Psoas muscle (tissue), 8 donors: Measurements from ENCODE around the gene PLEKHG2. TPM values are rescaled to one million over a fixed set of nuclear protein-coding genes. Genes with fewer than 3 reads are reported as not detected.

Source experiments
- ATAC-seq, 4 donors: fragments of 200-7000 bp; cut with Tn5 transposase; one replicate each; pipeline ENCODE4 v1.9.1; 2020; ENCODE audit warnings: moderate library complexity in 3 of 4, mild to moderate bottlenecking in 2 of 4
- DNase-seq, 2 donors: peaks; one replicate each; pipeline ENCODE4 v3.0.0-alpha.2; 2020
- H3K27ac ChIP-seq: fragments of 200-600 bp; one replicate; pipeline ENCODE4 v1.8.0; 2022
- H3K27me3 ChIP-seq, 3 donors: fragments of 200-600 bp in 1 of 3; one replicate each; pipeline versions ENCODE4 v1.6.1 to v1.8.0; 2013 to 2022; ENCODE audit warnings: low read length in 2 of 3, mild to moderate bottlenecking in 2 of 3, moderate library complexity in 1 of 3; ENCODE audit not compliant: insufficient read depth in 3 of 3
- H3K36me3 ChIP-seq, 2 donors: fragments of 200-600 bp in 1 of 2; one replicate each; pipeline versions ENCODE4 v1.6.1 to v1.8.0; 2013 to 2022; ENCODE audit warnings: low read depth in 1 of 2, mild to moderate bottlenecking in 1 of 2, moderate library complexity in 1 of 2; ENCODE audit not compliant: insufficient read depth in 1 of 2
- H3K4me1 ChIP-seq: fragments of 200-600 bp; one replicate; pipeline ENCODE4 v1.8.0; 2022
- H3K4me3 ChIP-seq: fragments of 200-600 bp; one replicate; pipeline ENCODE4 v1.8.0; 2022; ENCODE audit warnings: mild to moderate bottlenecking
- H3K9me3 ChIP-seq: fragments of 200-600 bp; one replicate; pipeline ENCODE4 v1.8.0; 2022
- CTCF ChIP-seq: fragments of 200-600 bp; IDR thresholded peaks from one replicate; pipeline ENCODE4 v1.8.0; 2022; ENCODE audit warnings: antibody characterized with exemption
- WGBS, 3 donors: extraction: QIAGEN DNeasy Blood & Tissue Kit; methylation state at CpG; one replicate each; pipeline versions ENCODE4 v1.1.6 to v1.1.7; 2013; 5-methylcytosine and 5-hydroxymethylcytosine counted together
- intact Hi-C, 2 donors: fragments of 100-400 bp; cut with DNase I; formaldehyde crosslinking; loops; one replicate each; pipeline versions ENCODE4 v1.11.0 to v1.14.2; 2022
- polyA plus RNA-seq, 3 donors: library from polyadenylated mRNA; stranded (reverse); fragments of 200-250 nt; gene quantifications; one replicate each; pipeline ENCODE4 v1.2.3, GENCODE V29; 2013
- total RNA-seq, 4 donors: library from RNA; stranded (reverse); fragmentation: NEBNext Ultra II Directional in 2 of 4; extraction: Animal tissue kit (Norgen Biotek cat#: 25700) in 2 of 4; gene quantifications; one replicate each; pipeline versions ENCODE4 v1.2.1 to v1.2.4, GENCODE V29; 2021 to 2023
- donor health status: healthy with polysubstance abuse.
- donor health status: DM: no; HTN: no; CAD: no; lungs with moderate emphysema.
- donor health status: Bipolar disorder and iron deficiency.
- donor health status: healthy.
- donor health status: DM: yes; HTN: yes; CAD: no.
- donor health status: DM: no; HTN: no; CAD: no.
- donor health status: DM: no; HTN: no; CAD: no.
- donor health status: DM: yes; HTN: yes; CAD: no.

PLEKHG2 gene
- total and polyA plus RNA-seq, 7 donors: 2.4 to 8.0 (median 6.8) TPM

- ATAC-seq (peak in 1 of 4 donors; percentile 13), DNase-seq (no peak)
- TF ChIP-seq CTCF: no peak
- intact Hi-C loops: loop anchor here in 1 of 2 donors (10.0 kb wide), 1 partner anchor 86 kb away; the partner anchor contains the start of gene SAMD4B
- Histone ChIP-seq H3K27me3 (no peaks in the 10 kb centered on the region), H3K4me3 (peak overlapping the region; percentile 25), H3K27ac (peak overlapping the region; percentile 74), H3K36me3 (peaks cover 7 to 44% of the 10 kb centered on the region in 2 donors), H3K4me1 (peaks cover 18% of the 10 kb centered on the region), H3K9me3 (no peaks in the 10 kb centered on the region)
- 63 to 69% (median 68%) methylated on average over 25 of the region's 25 CpGs for WGBS, 3 donors
Measured at GRCh38 chr19:39430675-39431593, 18.5 kb downstream of the PLEKHG2 start.

GRCh38 chr19:39432677-39433025 lies 20.2 kb downstream of the PLEKHG2 start:
- no peak for TF ChIP-seq CTCF
- Histone ChIP-seq H3K9me3 (no peaks in the 10 kb centered on the region), H3K4me3 (no peak overlapping the region), H3K27ac (no peak overlapping the region), H3K27me3 (no peaks in the 10 kb centered on the region), H3K36me3 (peaks cover 7 to 44% of the 10 kb centered on the region in 2 donors), H3K4me1 (peaks cover 18% of the 10 kb centered on the region)
- intact Hi-C loops: loop anchor here in 1 of 2 donors (10.0 kb wide), 1 partner anchor 88 kb away; the partner anchor contains the start of gene SAMD4B
- 87 to 96% (median 95%) methylated on average over 8 of the region's 8 CpGs for WGBS, 3 donors
- ATAC-seq: no peak
- DNase-seq: no peak

- Histone ChIP-seq H3K27me3 (no peaks in the 10 kb centered on the region), H3K4me1 (peaks cover 18% of the 10 kb centered on the region), H3K27ac (peak overlapping the region; percentile 93), H3K36me3 (peaks cover 7 to 44% of the 10 kb centered on the region in 2 donors), H3K4me3 (peak overlapping the region; percentile 96), H3K9me3 (no peaks in the 10 kb centered on the region)
- 92 to 96% (median 94%) methylated on average over 8 of the region's 8 CpGs for WGBS, 3 donors
- no peak for TF ChIP-seq CTCF
- intact Hi-C loops: loop anchor here (2.0 to 10.0 kb wide), 3 partner anchors 21 to 89 kb away; partner anchors contain the start of genes MED29 (in 1 of the 2), PAF1 (in 1 of the 2), PLEKHG2 (in 1 of the 2) and SAMD4B (in 1 of the 2)
- DNase-seq (no peak), ATAC-seq (no peak)
Measured at GRCh38 chr19:39433480-39434079, 21.1 kb downstream of the PLEKHG2 start.

GRCh38 chr19:39434123-39435076 lies 21.9 kb downstream of the PLEKHG2 start:
- peaks cover 7 to 44% of the 10 kb centered on the region in 2 donors for H3K36me3 ChIP-seq
- DNase-seq: no peak
- H3K4me3 ChIP-seq: peak overlapping the region; percentile 96
- no peak for ATAC-seq
- WGBS, 3 donors: 42 to 60% (median 52%) methylated on average over 10 of the region's 10 CpGs
- H3K27me3 ChIP-seq: no peaks in the 10 kb centered on the region
- no peak for TF ChIP-seq CTCF
- no peaks in the 10 kb centered on the region for H3K9me3 ChIP-seq
- intact Hi-C loops: loop anchor here (2.0 to 10.0 kb wide), 3 partner anchors 22 to 90 kb away; partner anchors contain the start of genes MED29 (in 1 of the 2), PAF1 (in 1 of the 2), PLEKHG2 (in 1 of the 2) and SAMD4B (in 1 of the 2)
- peak overlapping the region; percentile 93 for H3K27ac ChIP-seq
- peaks cover 18% of the 10 kb centered on the region for H3K4me1 ChIP-seq
